CD4-positive, alpha-beta T cell treated with Interferon gamma for 1 hour (primary cell): ENCODE results near the gene IL1R2.
"Not testable (repeated sequence)": the region's sequence is repeated elsewhere in the genome, so short reads cannot be mapped to it uniquely, and the experiment has no call there.

Experiments
- DNase-seq: peaks from one replicate; pipeline ENCODE4 v3.0.0-alpha.2; 2020

The IL1R2 gene

DNA sequence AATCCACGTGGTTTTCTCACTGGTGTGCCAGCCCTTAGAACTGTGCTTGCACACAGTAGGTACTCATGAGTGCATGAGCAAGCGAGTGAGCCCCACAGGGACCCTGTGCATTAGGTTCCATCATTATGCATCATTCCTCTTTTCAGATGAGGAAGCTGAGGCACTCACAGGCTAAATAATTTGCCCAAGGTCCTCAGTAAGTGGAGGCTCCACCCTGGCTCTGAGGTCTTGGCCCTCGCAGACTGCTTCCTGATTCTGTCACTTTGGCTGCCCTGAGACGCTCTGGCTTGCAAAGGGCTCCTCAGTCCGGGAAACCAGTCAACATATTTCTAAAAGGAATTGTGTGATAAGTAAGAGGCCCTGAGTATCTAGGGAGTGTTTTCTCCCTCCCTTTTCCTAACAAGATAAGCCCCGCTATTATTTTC, 71.7 kb downstream of the IL1R2 start:
- DNase-seq, result peak; percentile 55

GRCh38 chr2:102063941-102064678, 72.3 kb downstream of the IL1R2 start:
- peak; percentile 51 for DNase-seq

GRCh38 chr2:102064679-102065674, 73.2 kb downstream of the IL1R2 start:
- no peak for DNase-seq

- no peak for DNase-seq
These were observed 74.0 kb downstream of the IL1R2 start for GRCh38 chr2:102065675-102066252.

DNA sequence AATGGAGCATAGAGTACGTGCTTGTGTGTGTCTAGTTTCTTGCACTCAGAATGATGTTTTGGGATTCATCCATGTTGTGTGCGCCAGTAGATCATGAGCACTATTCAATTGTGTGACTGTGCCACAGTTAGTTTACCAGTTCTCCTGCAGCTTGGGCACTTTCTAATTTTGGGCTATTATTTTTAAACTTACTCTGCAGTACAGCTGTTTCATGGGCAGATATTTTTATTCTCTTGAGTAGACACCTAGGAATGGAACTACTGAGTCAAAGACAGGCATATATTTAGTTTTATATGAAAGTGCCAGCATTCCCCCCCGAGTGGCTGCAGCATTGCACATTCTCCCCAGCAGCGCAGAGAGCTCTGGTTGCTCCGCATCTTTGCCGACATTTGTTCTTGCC, 74.8 kb downstream of the IL1R2 start:
- no peak for DNase-seq

- DNase-seq, result not testable (repeated sequence)
These were observed 76.4 kb downstream of the IL1R2 start for GRCh38 chr2:102068126-102068525.

- DNase-seq, result no peak
These were observed 77.7 kb downstream of the IL1R2 start for GRCh38 chr2:102069311-102069974.

GRCh38 chr2:102070058-102070642, 78.4 kb downstream of the IL1R2 start:
- no peak for DNase-seq

GRCh38 chr2:102072741-102073140, 81.0 kb downstream of the IL1R2 start:
- no peak for DNase-seq

GRCh38 chr2:102073168-102073724, 81.5 kb downstream of the IL1R2 start:
- DNase-seq, result no peak

DNA sequence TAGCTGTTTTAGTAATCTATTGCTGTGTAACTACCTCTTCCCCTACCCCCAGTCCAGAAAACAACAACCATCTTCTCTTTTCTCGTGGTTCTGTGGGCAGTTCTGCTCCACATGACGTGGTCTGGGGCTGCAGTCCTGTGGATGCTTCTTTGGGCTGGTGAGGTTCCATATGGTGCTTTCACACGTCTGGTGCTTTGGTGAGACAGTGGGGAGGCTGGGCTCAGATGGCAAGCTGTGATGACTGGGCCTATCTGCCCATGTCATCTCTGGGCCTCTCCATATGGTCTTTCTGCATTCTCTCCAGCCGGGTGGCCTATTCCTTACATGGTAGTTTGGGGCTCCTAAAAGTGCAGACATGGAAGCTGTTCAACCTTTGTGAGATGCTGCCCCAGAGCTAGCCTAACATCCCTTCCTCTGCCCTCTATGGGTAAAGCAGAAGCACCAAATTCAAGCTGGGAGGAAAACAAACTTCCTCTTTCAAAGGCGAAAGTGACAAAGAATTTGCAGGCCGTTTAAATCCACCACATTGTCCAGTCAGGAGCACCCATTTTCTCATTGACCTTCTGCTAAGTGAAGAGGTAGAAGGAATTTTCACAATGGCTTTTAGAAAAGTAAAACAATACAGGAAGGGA, 82.5 kb downstream of the IL1R2 start:
- no peak for DNase-seq

- DNase-seq, result no peak
These were observed 83.7 kb downstream of the IL1R2 start for GRCh38 chr2:102075479-102075878.

DNA sequence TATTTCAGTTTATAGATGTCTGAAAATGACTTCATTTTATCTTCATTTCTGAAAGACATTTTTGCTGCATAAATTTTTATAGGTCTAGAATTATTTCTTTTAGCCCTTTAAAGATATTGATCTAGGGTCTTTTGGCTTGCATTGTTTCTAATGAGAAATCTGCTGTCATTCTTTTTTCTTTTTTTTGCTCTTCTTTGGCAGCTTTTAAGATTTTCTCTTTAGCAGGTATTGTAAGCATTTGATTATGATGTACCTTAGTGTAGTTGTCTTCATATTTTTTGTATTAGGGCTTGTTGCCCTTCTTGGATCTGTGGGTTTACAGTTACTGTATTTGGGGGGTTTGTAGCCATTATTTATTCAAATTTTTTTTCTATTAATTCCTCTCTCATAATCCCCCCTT, 84.8 kb downstream of the IL1R2 start:
- no peak for DNase-seq
